ENCODE results near the gene PASD1.

PASD1 gene

GRCh38 chrX:151624677-151625076 lies 61.2 kb downstream of the PASD1 start:
- no peak overlapping the region for H3K4me3 ChIP-seq (ENCODE audit: control insufficient read depth, low read depth, low read length)
- TF ChIP-seq CTCF (IDR thresholded peaks at IDR 0.05; ENCODE audit: control insufficient read depth, insufficient read depth, low read depth, low read length, missing control alignments) = no peak
- no peak for DNase-seq (ENCODE audit: low read depth)

- no peak for DNase-seq (ENCODE audit: low read depth)
Measured at GRCh38 chrX:151631822-151632221, 68.3 kb downstream of the PASD1 start.

DNA sequence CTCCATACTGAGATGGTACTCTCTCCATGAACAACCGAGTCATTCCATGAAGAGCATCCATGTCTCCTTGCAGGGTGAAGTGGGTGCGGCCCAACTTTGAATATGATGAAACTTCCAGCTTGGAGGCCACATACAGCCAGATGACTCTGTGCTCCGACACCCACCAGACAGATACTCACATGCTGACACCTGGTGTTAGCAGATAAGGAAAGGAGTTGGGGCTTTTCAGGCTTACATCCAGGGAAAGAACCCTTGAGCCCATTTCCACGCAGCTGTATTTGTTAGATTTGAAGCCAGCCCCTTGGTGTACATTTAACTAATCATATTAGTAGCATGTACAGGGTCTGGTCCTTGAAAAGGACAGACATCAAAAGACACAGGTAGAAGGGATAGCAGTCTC lies 69.7 kb downstream of the PASD1 start:
- no peak for TF ChIP-seq CTCF (IDR thresholded peaks at IDR 0.05; ENCODE audit: control insufficient read depth, insufficient read depth, low read depth, low read length, missing control alignments)
- DNase-seq (ENCODE audit: low read depth) = no peak
- no peak overlapping the region for H3K4me3 ChIP-seq (ENCODE audit: control insufficient read depth, low read depth, low read length)

More at GRCh38 chrX:151631822-151632221, 68.3 kb downstream of the PASD1 start:
- no peak for TF ChIP-seq CTCF (IDR thresholded peaks at IDR 0.05; ENCODE audit: control insufficient read depth, insufficient read depth, low read depth, low read length, missing control alignments)
- no peak overlapping the region for H3K4me3 ChIP-seq (ENCODE audit: control insufficient read depth, low read depth, low read length)

DNA sequence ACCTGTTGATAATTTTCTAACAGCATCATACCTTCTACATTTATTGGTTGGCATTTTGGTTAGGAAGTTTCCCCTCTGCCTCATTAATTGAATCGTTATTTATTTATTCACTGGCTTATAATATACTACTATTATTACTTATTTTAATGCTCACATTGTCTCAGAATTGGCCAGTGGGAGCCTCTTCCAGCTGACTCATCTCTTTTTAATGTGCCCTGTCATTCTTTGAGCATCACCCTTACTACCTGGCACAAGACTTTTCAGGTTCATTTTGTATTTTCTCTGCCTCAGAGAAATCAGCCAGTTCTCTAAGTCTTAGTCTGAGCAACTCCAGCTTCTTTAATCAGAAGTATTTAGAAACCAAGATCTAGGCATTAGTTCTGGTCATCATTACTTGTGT lies 71.5 kb downstream of the PASD1 start:
- no peak for DNase-seq (ENCODE audit: low read depth)
- TF ChIP-seq CTCF (IDR thresholded peaks at IDR 0.05; ENCODE audit: control insufficient read depth, insufficient read depth, low read depth, low read length, missing control alignments) = no peak
- no peak overlapping the region for H3K4me3 ChIP-seq (ENCODE audit: control insufficient read depth, low read depth, low read length)

GRCh38 chrX:151641564-151641963 lies 78.1 kb downstream of the PASD1 start:
- no peak for TF ChIP-seq CTCF (IDR thresholded peaks at IDR 0.05; ENCODE audit: control insufficient read depth, insufficient read depth, low read depth, low read length, missing control alignments)

GRCh38 chrX:151675121-151675746 lies 111.8 kb downstream of the PASD1 start:
- no peak overlapping the region for H3K4me3 ChIP-seq (ENCODE audit: control insufficient read depth, low read depth, low read length)
- no peak for TF ChIP-seq CTCF (IDR thresholded peaks at IDR 0.05; ENCODE audit: control insufficient read depth, insufficient read depth, low read depth, low read length, missing control alignments)
- DNase-seq (ENCODE audit: low read depth) = no peak

More at GRCh38 chrX:151641564-151641963, 78.1 kb downstream of the PASD1 start:
- DNase-seq (ENCODE audit: low read depth) = no peak
- no peak overlapping the region for H3K4me3 ChIP-seq (ENCODE audit: control insufficient read depth, low read depth, low read length)

All from AG09309 (cell line).